ENCODE data around the gene OTOF. TPM values are rescaled to one million over a fixed set of nuclear protein-coding genes. Genes with fewer than 3 reads are reported as not detected.

OTOF gene
- total and polyA plus RNA-seq, 3 experiments from 2014 or later: 1.7 to 2.6 (median 1.7) TPM

GRCh38 chr2:26459991-26460612 lies 17.8 kb downstream of the OTOF start:
- Mint-ChIP-seq H3K4me1 (no peaks in the 10 kb centered on the region), H3K27ac (no peak overlapping the region), H3K4me3 (no peak overlapping the region), H3K36me3 (no peaks in the 10 kb centered on the region), H3K27me3 (peaks cover 0 to 1% of the 10 kb centered on the region in 2 donors), H3K9me3 (no peaks in the 10 kb centered on the region)
- H3K9me3 ChIP-seq (ENCODE audit: low read length): no peaks in the 10 kb centered on the region
- no peak overlapping the region for H3K27ac ChIP-seq (ENCODE audit: low read depth, low read length)
- peak in 1 of 5 donors; percentile 28 for DNase-seq
- no peaks in the 10 kb centered on the region for H3K36me3 ChIP-seq (ENCODE audit: insufficient read depth, low read length)
- no peaks in the 10 kb centered on the region for H3K4me1 ChIP-seq (ENCODE audit: insufficient read depth, low read length)
- H3K4me3 ChIP-seq (ENCODE audit: low read length): no peak overlapping the region
- no peaks in the 10 kb centered on the region for H3K27me3 ChIP-seq (ENCODE audit: insufficient read depth, low read length, poor library complexity, severe bottlenecking)
- ChIA-PET CTCF (no interaction called here), POLR2A (no interaction called here)

- H3K4me1 ChIP-seq (ENCODE audit: insufficient read depth, low read length): no peaks in the 10 kb centered on the region
- H3K27ac Mint-ChIP-seq: peak overlapping the region in 1 of 8 donors; percentile 28
- no peaks in the 10 kb centered on the region for H3K9me3 ChIP-seq (ENCODE audit: low read length)
- no peak overlapping the region for H3K27ac ChIP-seq (ENCODE audit: low read depth, low read length)
- no peaks in the 10 kb centered on the region for H3K4me1 Mint-ChIP-seq
- peaks cover 1 to 3% of the 10 kb centered on the region in 2 donors for H3K27me3 Mint-ChIP-seq
- ChIA-PET CTCF (no interaction called here), POLR2A (interaction anchor here (1.0 kb wide), 1 partner anchor 9 kb away, joined by 3 read pairs; no protein-coding TSS in a partner anchor)
- no peaks in the 10 kb centered on the region for H3K27me3 ChIP-seq (ENCODE audit: insufficient read depth, low read length, poor library complexity, severe bottlenecking)
- H3K36me3 ChIP-seq (ENCODE audit: insufficient read depth, low read length): no peaks in the 10 kb centered on the region
- H3K9me3 Mint-ChIP-seq: no peaks in the 10 kb centered on the region
- H3K36me3 Mint-ChIP-seq: no peaks in the 10 kb centered on the region
- no peak overlapping the region for H3K4me3 Mint-ChIP-seq
- DNase-seq: no peak
- no peak overlapping the region for H3K4me3 ChIP-seq (ENCODE audit: low read length)
These were observed 19.4 kb downstream of the OTOF start for GRCh38 chr2:26458365-26459042.

DNA sequence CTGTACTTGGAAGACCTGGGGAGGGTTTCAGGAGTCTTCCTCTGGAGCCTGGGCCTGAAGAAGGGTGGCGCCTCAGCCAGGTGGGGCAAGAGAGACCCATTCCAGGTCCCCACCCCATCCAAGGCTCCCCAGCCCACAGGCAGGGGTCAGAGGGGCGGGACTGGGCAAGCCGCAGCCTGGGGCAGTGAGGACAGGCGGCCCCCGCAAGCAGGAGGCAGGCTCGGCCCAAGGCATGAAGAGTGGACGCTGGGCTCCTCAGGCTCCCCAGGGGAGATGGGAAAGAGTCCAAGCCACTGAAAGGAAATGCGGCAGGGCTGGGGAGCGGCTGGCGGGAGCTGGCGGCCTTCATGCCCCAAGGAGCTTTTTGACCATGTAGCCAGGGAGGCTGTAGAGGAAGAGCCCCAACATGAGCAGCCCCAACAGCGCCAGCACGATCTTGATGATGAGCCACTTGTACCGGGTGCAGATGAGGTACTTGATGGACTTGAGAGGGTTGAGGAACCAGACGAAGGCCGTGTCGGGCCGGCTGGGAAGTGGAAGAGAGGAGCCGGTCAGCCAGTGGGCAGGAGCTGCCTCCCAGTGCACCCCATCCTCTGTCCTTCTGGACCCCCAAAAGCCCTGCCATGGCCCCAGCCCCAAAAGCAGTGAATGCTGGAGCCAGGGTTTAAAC lies 20.1 kb downstream of the OTOF start:
- Mint-ChIP-seq H3K27ac (peak overlapping the region in 1 of 8 donors; percentile 12), H3K27me3 (peaks cover 3 to 9% of the 10 kb centered on the region in 2 donors), H3K9me3 (no peaks in the 10 kb centered on the region), H3K36me3 (no peaks in the 10 kb centered on the region), H3K4me1 (no peaks in the 10 kb centered on the region), H3K4me3 (no peak overlapping the region)
- H3K27ac ChIP-seq (ENCODE audit: low read depth, low read length): no peak overlapping the region
- no peaks in the 10 kb centered on the region for H3K4me1 ChIP-seq (ENCODE audit: insufficient read depth, low read length)
- H3K4me3 ChIP-seq (ENCODE audit: low read length): no peak overlapping the region
- no peaks in the 10 kb centered on the region for H3K27me3 ChIP-seq (ENCODE audit: insufficient read depth, low read length, poor library complexity, severe bottlenecking)
- CTCF ChIA-PET: no interaction called here
- no peak for DNase-seq
- POLR2A ChIA-PET: interaction anchor here (1.0 kb wide), 1 partner anchor 9 kb away, joined by 3 read pairs; no protein-coding TSS in a partner anchor
- no peaks in the 10 kb centered on the region for H3K9me3 ChIP-seq (ENCODE audit: low read length)
- no peaks in the 10 kb centered on the region for H3K36me3 ChIP-seq (ENCODE audit: insufficient read depth, low read length)

- Mint-ChIP-seq H3K36me3 (no peaks in the 10 kb centered on the region), H3K27ac (no peak overlapping the region), H3K4me3 (no peak overlapping the region), H3K9me3 (no peaks in the 10 kb centered on the region), H3K4me1 (no peaks in the 10 kb centered on the region), H3K27me3 (peaks cover 2 to 9% of the 10 kb centered on the region in 2 donors)
- H3K27ac ChIP-seq (ENCODE audit: low read depth, low read length): no peak overlapping the region
- POLR2A ChIA-PET: no interaction called here
- CTCF ChIA-PET: no interaction called here
- no peaks in the 10 kb centered on the region for H3K4me1 ChIP-seq (ENCODE audit: insufficient read depth, low read length)
- H3K27me3 ChIP-seq (ENCODE audit: insufficient read depth, low read length, poor library complexity, severe bottlenecking): no peaks in the 10 kb centered on the region
- DNase-seq: no peak
- H3K36me3 ChIP-seq (ENCODE audit: insufficient read depth, low read length): no peaks in the 10 kb centered on the region
- no peaks in the 10 kb centered on the region for H3K9me3 ChIP-seq (ENCODE audit: low read length)
- H3K4me3 ChIP-seq (ENCODE audit: low read length): no peak overlapping the region
These were observed 20.7 kb downstream of the OTOF start for GRCh38 chr2:26457251-26457666.

GRCh38 chr2:26456440-26457250 lies 21.3 kb downstream of the OTOF start:
- Histone ChIP-seq H3K4me1 (ENCODE audit: insufficient read depth, low read length) (no peaks in the 10 kb centered on the region), H3K36me3 (ENCODE audit: insufficient read depth, low read length) (no peaks in the 10 kb centered on the region), H3K4me3 (ENCODE audit: low read length) (no peak overlapping the region), H3K27ac (ENCODE audit: low read depth, low read length) (no peak overlapping the region), H3K9me3 (ENCODE audit: low read length) (no peaks in the 10 kb centered on the region), H3K27me3 (ENCODE audit: insufficient read depth, low read length, poor library complexity, severe bottlenecking) (no peaks in the 10 kb centered on the region)
- Mint-ChIP-seq H3K9me3 (no peaks in the 10 kb centered on the region), H3K27ac (peak overlapping the region in 1 of 8 donors; percentile 74), H3K4me1 (no peaks in the 10 kb centered on the region), H3K36me3 (no peaks in the 10 kb centered on the region), H3K4me3 (no peak overlapping the region), H3K27me3 (peaks cover 2 to 13% of the 10 kb centered on the region in 2 donors)
- CTCF ChIA-PET: no interaction called here
- POLR2A ChIA-PET: no interaction called here
- no peak for DNase-seq

DNA sequence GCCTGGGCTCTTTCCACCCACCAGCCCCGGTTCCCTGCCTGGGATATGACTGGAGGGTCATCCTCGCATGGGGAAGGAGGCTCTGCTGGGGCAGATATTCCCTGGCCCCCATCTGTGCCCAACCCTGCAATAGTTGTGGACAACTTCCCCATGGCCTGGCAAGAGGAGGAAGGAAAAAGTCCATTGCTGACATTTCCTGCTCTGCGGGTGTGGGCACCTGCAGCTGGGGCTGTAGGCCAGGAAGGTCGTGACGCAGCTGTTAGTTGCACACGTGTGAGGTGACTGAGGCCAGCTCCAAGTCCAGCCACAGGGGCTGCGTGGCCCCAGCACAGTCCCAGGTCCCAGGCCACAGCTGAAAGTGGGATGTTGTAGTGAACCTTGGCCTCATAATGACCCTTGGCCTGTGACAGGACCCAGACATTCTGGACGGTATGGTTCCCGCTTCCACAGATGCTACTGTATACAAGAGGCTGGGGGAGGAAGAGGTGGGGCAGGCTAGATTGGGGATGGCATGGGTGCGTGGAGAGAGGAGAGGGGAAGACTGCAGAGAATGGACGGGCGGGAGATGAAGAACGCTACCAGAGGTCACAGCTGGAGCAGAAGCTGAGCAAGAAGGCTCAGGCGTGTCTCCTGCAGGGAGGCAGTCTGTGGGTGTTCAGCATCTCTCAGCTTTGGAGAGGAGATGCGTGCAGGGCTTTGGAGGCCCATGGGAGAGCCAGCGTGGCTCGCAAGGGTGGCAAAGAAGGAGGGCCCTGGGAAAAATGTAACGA lies 22.1 kb downstream of the OTOF start:
- POLR2A ChIA-PET: no interaction called here

GRCh38 chr2:26455037-26455669 lies 22.8 kb downstream of the OTOF start:
- H3K27ac Mint-ChIP-seq: peak overlapping the region in 1 of 8 donors; percentile 16
- POLR2A ChIA-PET: no interaction called here

More for the DNA sequence above, 22.1 kb downstream of the OTOF start:
- Histone ChIP-seq H3K4me3 (ENCODE audit: low read length) (no peak overlapping the region), H3K9me3 (ENCODE audit: low read length) (no peaks in the 10 kb centered on the region), H3K27ac (ENCODE audit: low read depth, low read length) (no peak overlapping the region), H3K27me3 (ENCODE audit: insufficient read depth, low read length, poor library complexity, severe bottlenecking) (no peaks in the 10 kb centered on the region), H3K36me3 (ENCODE audit: insufficient read depth, low read length) (no peaks in the 10 kb centered on the region), H3K4me1 (ENCODE audit: insufficient read depth, low read length) (no peaks in the 10 kb centered on the region)
- Mint-ChIP-seq H3K4me3 (no peak overlapping the region), H3K9me3 (no peaks in the 10 kb centered on the region), H3K27ac (no peak overlapping the region), H3K36me3 (no peaks in the 10 kb centered on the region), H3K27me3 (peaks cover 2 to 18% of the 10 kb centered on the region in 2 donors), H3K4me1 (no peaks in the 10 kb centered on the region)
- no peak for DNase-seq
- CTCF ChIA-PET: no interaction called here

More at GRCh38 chr2:26455037-26455669, 22.8 kb downstream of the OTOF start:
- H3K9me3 Mint-ChIP-seq: no peaks in the 10 kb centered on the region
- H3K4me3 Mint-ChIP-seq: no peak overlapping the region
- CTCF ChIA-PET: no interaction called here
- Histone ChIP-seq H3K27me3 (ENCODE audit: insufficient read depth, low read length, poor library complexity, severe bottlenecking) (no peaks in the 10 kb centered on the region), H3K27ac (ENCODE audit: low read depth, low read length) (no peak overlapping the region), H3K4me1 (ENCODE audit: insufficient read depth, low read length) (no peaks in the 10 kb centered on the region), H3K36me3 (ENCODE audit: insufficient read depth, low read length) (no peaks in the 10 kb centered on the region), H3K4me3 (ENCODE audit: low read length) (no peak overlapping the region), H3K9me3 (ENCODE audit: low read length) (no peaks in the 10 kb centered on the region)
- H3K36me3 Mint-ChIP-seq: no peaks in the 10 kb centered on the region
- H3K4me1 Mint-ChIP-seq: no peaks in the 10 kb centered on the region
- DNase-seq: no peak
- H3K27me3 Mint-ChIP-seq: peaks cover 2 to 22% of the 10 kb centered on the region in 2 donors
